ENCODE results near the gene ISCA1. TPM values are rescaled to one million over a fixed set of nuclear protein-coding genes. Genes with fewer than 3 reads are reported as not detected.

Gene ISCA1
- total and polyA plus RNA-seq, 2 of the 8 experiments (the other 6 are each of a cell fraction or from before 2014, with no cell fraction given) = 35.0 to 40.0 TPM

GRCh38 chr9:86300701-86301100 is 18.4 kb upstream of the ISCA1 start:
- ChIA-PET CTCF (ENCODE audit: partially characterized antibody) (no interaction called here), POLR2A (ENCODE audit: partially characterized antibody) (no interaction called here)
- Histone ChIP-seq H3K14ac (ENCODE audit: insufficient read length) (no peak overlapping the region), H4K20me1 (replicated peaks in 1 of 2; ENCODE audit: control insufficient read depth in 1 of 2, insufficient read depth in 2 of 2, low read length in 2 of 2) (no peaks in the 10 kb centered on the region), H2AK5ac (ENCODE audit: low read depth, low read length) (no peak overlapping the region), H3K18ac (ENCODE audit: extremely low read depth, low read length) (no peak overlapping the region), H3K9ac (replicated peaks in 1 of 4; ENCODE audit: extremely low read depth in 1 of 4, low read depth in 3 of 4, low read length in 3 of 4) (no peak overlapping the region), H3K4me3 (ENCODE audit: extremely low read depth in 1 of 4, insufficient read depth in 2 of 4, low read depth in 3 of 4, low read length in 4 of 4) (no peak overlapping the region), H3K4me2 (ENCODE audit: insufficient read depth in 1 of 2, low read depth in 2 of 2, low read length in 2 of 2) (no peak overlapping the region), H3K79me1 (ENCODE audit: low read depth, low read length) (no peaks in the 10 kb centered on the region), H2BK120ac (replicated peaks; ENCODE audit: low read depth, low read length) (no peak overlapping the region), H3K27ac (ENCODE audit: low read depth, low read length) (no peak overlapping the region), H2AFZ (ENCODE audit: low read length) (no peak overlapping the region), H3K4me1 (replicated peaks in 1 of 4; ENCODE audit: control insufficient read depth in 3 of 4, insufficient read depth in 4 of 4, low read length in 3 of 4) (peaks cover 0 to 12% (median 8%) of the 10 kb centered on the region in 4 experiments; a peak in 3 of 7 replicates), H3K36me3 (ENCODE audit: control insufficient read depth in 2 of 4, insufficient read depth in 4 of 4, low read length in 3 of 4) (peaks cover 5 to 60% (median 31%) of the 10 kb centered on the region in 4 experiments; a peak in 7 of 8 replicates), H3K23ac (ENCODE audit: insufficient read length) (no peak overlapping the region), H4K5ac (ENCODE audit: insufficient read length, low read depth, low read length) (no peak overlapping the region), H4K8ac (ENCODE audit: extremely low read depth, insufficient read depth, low read length) (no peak overlapping the region), H4K91ac (replicated peaks; ENCODE audit: insufficient read length, low read length) (no peak overlapping the region), H2BK5ac (ENCODE audit: low read depth, low read length) (no peak overlapping the region), H3K9me3 (ENCODE audit: insufficient read depth in 2 of 2, low read depth in 1 of 2, low read length in 1 of 2) (no peaks in the 10 kb centered on the region), H3K27me3 (replicated peaks in 1 of 4; ENCODE audit: control insufficient read depth in 3 of 4, extremely low read depth in 1 of 4, insufficient read depth in 3 of 4, low read length in 3 of 4) (no peaks in the 10 kb centered on the region), H2BK20ac (ENCODE audit: low read length) (no peak overlapping the region), H3K4ac (replicated peaks; ENCODE audit: insufficient read length, low read depth, low read length) (no peak overlapping the region), H3K23me2 (ENCODE audit: low read depth, low read length) (no peaks in the 10 kb centered on the region), H2BK12ac (ENCODE audit: low read depth, low read length) (no peak overlapping the region), H3K56ac (replicated peaks; ENCODE audit: insufficient read length, low read depth, low read length) (no peak overlapping the region), H3K79me2 (ENCODE audit: control insufficient read depth in 1 of 2, insufficient read depth in 2 of 2, low read length in 2 of 2) (no peaks in the 10 kb centered on the region), H2BK15ac (ENCODE audit: low read length) (no peak overlapping the region)
- WGBS, 2 experiments (ENCODE audit: extremely low coverage in 1 of 2, insufficient coverage in 1 of 2, insufficient read length in 1 of 2, insufficient replicate concordance in 2 of 2, low coverage in 1 of 2, low lambda C conversion rate in 2 of 2, missing lambda C conversion rate in 1 of 2) = 98% methylated on average over 2 of the region's 2 CpGs; no CpG with 5 or more reads in 1 of the 2 experiments
- no peak for TF ChIP-seq BCL11A (IDR thresholded peaks at IDR 0.05; ENCODE audit: low read depth in 2 of 2, low read length in 2 of 2)
- TF ChIP-seq BACH1 (IDR thresholded peaks at IDR 0.05; ENCODE audit: low read length) = no peak
- no peak for TF ChIP-seq BRCA1 (IDR thresholded peaks at IDR 0.05; ENCODE audit: low read depth, low read length)
- TF ChIP-seq JUN (IDR thresholded peaks at IDR 0.05; ENCODE audit: low read depth, low read length) = no peak
- no peak for TF ChIP-seq PHF8 (conservative IDR thresholded peaks at IDR 0.05; ENCODE audit: low read depth, low read length)
- TF ChIP-seq, protein P1, sequence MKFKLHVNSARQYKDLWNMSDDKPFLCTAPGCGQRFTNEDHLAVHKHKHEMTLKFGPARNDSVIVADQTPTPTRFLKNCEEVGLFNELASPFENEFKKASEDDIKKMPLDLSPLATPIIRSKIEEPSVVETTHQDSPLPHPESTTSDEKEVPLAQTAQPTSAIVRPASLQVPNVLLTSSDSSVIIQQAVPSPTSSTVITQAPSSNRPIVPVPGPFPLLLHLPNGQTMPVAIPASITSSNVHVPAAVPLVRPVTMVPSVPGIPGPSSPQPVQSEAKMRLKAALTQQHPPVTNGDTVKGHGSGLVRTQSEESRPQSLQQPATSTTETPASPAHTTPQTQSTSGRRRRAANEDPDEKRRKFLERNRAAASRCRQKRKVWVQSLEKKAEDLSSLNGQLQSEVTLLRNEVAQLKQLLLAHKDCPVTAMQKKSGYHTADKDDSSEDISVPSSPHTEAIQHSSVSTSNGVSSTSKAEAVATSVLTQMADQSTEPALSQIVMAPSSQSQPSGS (IDR thresholded peaks at IDR 0.05; ENCODE audit: low read length) = no peak
- no peak for TF ChIP-seq CTBP2 (IDR thresholded peaks at IDR 0.05; ENCODE audit: borderline replicate concordance, insufficient read depth, insufficient read length, low read length)
- TF ChIP-seq YY1 (IDR thresholded peaks at IDR 0.05; ENCODE audit: low read depth, low read length) = no peak
- no peak for TF ChIP-seq SP2 (IDR thresholded peaks at IDR 0.05; ENCODE audit: low read length)
- no peak for TF ChIP-seq SP4 (IDR thresholded peaks at IDR 0.05; ENCODE audit: low read length)
- no peak for TF ChIP-seq KDM1A (IDR thresholded peaks at IDR 0.05; ENCODE audit: borderline replicate concordance, low read length)
- DNase-seq (ENCODE audit: low read depth in 1 of 2, low spot score in 2 of 2) (no peak), FAIRE-seq (no peak)

All from H1 (cell line).